ENCODE measurements around the gene ASB2. TPM values are rescaled to one million over a fixed set of nuclear protein-coding genes. Genes with fewer than 3 reads are reported as not detected.

Gene ASB2
- polyA plus RNA-seq, 1 donor (not counting 4 experiments of a cell fraction or from before 2014, with no cell fraction given), result 0.56 TPM

DNA sequence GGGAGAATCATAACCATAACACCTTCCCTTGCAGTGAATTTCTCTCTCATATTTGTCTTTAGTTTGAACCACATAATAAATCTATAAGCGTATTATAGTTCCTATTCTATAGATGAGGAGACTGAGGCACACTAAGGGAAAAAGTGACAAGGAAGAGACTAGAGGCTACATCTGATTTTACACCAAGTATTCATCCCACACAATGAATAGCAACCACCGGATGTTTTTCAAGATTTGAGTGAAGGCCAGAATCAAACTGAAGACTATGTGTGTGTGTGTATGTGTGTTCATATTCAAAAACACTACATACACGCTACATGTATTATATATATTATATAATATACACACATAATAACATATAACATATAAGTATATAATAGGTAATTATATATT lies 4.7 kb downstream of the ASB2 start:
- no peaks in the 10 kb centered on the region for H3K36me3 ChIP-seq (ENCODE audit: control insufficient read depth in 2 of 2, extremely low read depth in 1 of 2, insufficient read depth in 2 of 2, low read length in 2 of 2)
- peaks cover 20% of the 10 kb centered on the region for H3K27me3 ChIP-seq (ENCODE audit: control insufficient read depth, extremely low read depth, insufficient read depth, low read length)
- H3K4me3 ChIP-seq (ENCODE audit: control insufficient read depth in 2 of 3, extremely low read depth in 1 of 3, insufficient read depth in 2 of 3, low read depth in 1 of 3, low read length in 3 of 3), result no peak overlapping the region
- TF ChIP-seq CTCF (optimal IDR thresholded peaks at IDR 0.05 in 1 of 3, IDR thresholded peaks at IDR 0.05 in 1 of 3, conservative IDR thresholded peaks at IDR 0.05 in 1 of 3; ENCODE audit: extremely low read depth in 1 of 3, insufficient read depth in 2 of 3, low read length in 3 of 3) (no peak), EZH2 (IDR thresholded peaks at IDR 0.05; ENCODE audit: low read length) (no peak)
- no peaks in the 10 kb centered on the region for H3K4me1 ChIP-seq (ENCODE audit: control insufficient read depth, extremely low read depth, insufficient read depth, low read length)
- DNase-seq (ENCODE audit: low read depth, low spot score), result no peak
- no peak overlapping the region for H3K9ac ChIP-seq (ENCODE audit: control insufficient read depth, extremely low read depth, insufficient read depth, low read length)
- no peak overlapping the region for H2AFZ ChIP-seq (ENCODE audit: control insufficient read depth, low read length)
- no peaks in the 10 kb centered on the region for H3K9me3 ChIP-seq (ENCODE audit: control insufficient read depth, low read depth, low read length)
- no peaks in the 10 kb centered on the region for H3K79me2 ChIP-seq (ENCODE audit: control insufficient read depth, insufficient read depth, low read length)
- dilution Hi-C loops (cut with MboI; ENCODE audit: extremely low pct_ligation_motif_present, low sequenced_read_pairs), result no loop called here
- no peaks in the 10 kb centered on the region for H4K20me1 ChIP-seq (ENCODE audit: control insufficient read depth, extremely low read depth, insufficient read depth, low read length)
- FAIRE-seq, result no peak
- no peak overlapping the region for H3K4me2 ChIP-seq (ENCODE audit: control insufficient read depth, extremely low read depth, insufficient read depth, low read depth, low read length)
- H3K9me1 ChIP-seq (ENCODE audit: control insufficient read depth, extremely low read depth, insufficient read depth, low read length), result no peaks in the 10 kb centered on the region
- no peak overlapping the region for H3K27ac ChIP-seq (ENCODE audit: control insufficient read depth, insufficient read depth, low read length)

- no peaks in the 10 kb centered on the region for H4K20me1 ChIP-seq (ENCODE audit: control insufficient read depth, extremely low read depth, insufficient read depth, low read length)
- H3K27me3 ChIP-seq (ENCODE audit: control insufficient read depth, extremely low read depth, insufficient read depth, low read length), result peaks cover 20% of the 10 kb centered on the region
- no peaks in the 10 kb centered on the region for H3K36me3 ChIP-seq (ENCODE audit: control insufficient read depth in 2 of 2, extremely low read depth in 1 of 2, insufficient read depth in 2 of 2, low read length in 2 of 2)
- H3K79me2 ChIP-seq (ENCODE audit: control insufficient read depth, insufficient read depth, low read length), result no peaks in the 10 kb centered on the region
- H3K9me3 ChIP-seq (ENCODE audit: control insufficient read depth, low read depth, low read length), result no peaks in the 10 kb centered on the region
- dilution Hi-C loops (cut with MboI; ENCODE audit: extremely low pct_ligation_motif_present, low sequenced_read_pairs), result no loop called here
- TF ChIP-seq CTCF (optimal IDR thresholded peaks at IDR 0.05 in 1 of 3, IDR thresholded peaks at IDR 0.05 in 1 of 3, conservative IDR thresholded peaks at IDR 0.05 in 1 of 3; ENCODE audit: extremely low read depth in 1 of 3, insufficient read depth in 2 of 3, low read length in 3 of 3) (no peak), EZH2 (IDR thresholded peaks at IDR 0.05; ENCODE audit: low read length) (no peak)
- no peaks in the 10 kb centered on the region for H3K4me1 ChIP-seq (ENCODE audit: control insufficient read depth, extremely low read depth, insufficient read depth, low read length)
- no peak overlapping the region for H3K27ac ChIP-seq (ENCODE audit: control insufficient read depth, insufficient read depth, low read length)
- no peak overlapping the region for H3K4me3 ChIP-seq (ENCODE audit: control insufficient read depth in 2 of 3, extremely low read depth in 1 of 3, insufficient read depth in 2 of 3, low read depth in 1 of 3, low read length in 3 of 3)
- FAIRE-seq (no peak), DNase-seq (ENCODE audit: low read depth, low spot score) (no peak)
- H3K4me2 ChIP-seq (ENCODE audit: control insufficient read depth, extremely low read depth, insufficient read depth, low read depth, low read length), result peak overlapping the region; percentile 24
- H3K9ac ChIP-seq (ENCODE audit: control insufficient read depth, extremely low read depth, insufficient read depth, low read length), result no peak overlapping the region
- no peak overlapping the region for H2AFZ ChIP-seq (ENCODE audit: control insufficient read depth, low read length)
- H3K9me1 ChIP-seq (ENCODE audit: control insufficient read depth, extremely low read depth, insufficient read depth, low read length), result no peaks in the 10 kb centered on the region
These were observed 5.3 kb downstream of the ASB2 start for GRCh38 chr14:93970965-93971634.

All from keratinocyte (primary cell).